GM18498 (cell line): Measurements from ENCODE around the gene WSB1.

Experiments
- ATAC-seq: cut with Tn5 transposase; IDR thresholded peaks from one replicate; pipeline ENCODE4 v1.9.1; 2021; ENCODE audit warnings: mild to moderate bottlenecking, moderate library complexity; ENCODE audit not compliant: unreplicated experiment

WSB1 gene

DNA sequence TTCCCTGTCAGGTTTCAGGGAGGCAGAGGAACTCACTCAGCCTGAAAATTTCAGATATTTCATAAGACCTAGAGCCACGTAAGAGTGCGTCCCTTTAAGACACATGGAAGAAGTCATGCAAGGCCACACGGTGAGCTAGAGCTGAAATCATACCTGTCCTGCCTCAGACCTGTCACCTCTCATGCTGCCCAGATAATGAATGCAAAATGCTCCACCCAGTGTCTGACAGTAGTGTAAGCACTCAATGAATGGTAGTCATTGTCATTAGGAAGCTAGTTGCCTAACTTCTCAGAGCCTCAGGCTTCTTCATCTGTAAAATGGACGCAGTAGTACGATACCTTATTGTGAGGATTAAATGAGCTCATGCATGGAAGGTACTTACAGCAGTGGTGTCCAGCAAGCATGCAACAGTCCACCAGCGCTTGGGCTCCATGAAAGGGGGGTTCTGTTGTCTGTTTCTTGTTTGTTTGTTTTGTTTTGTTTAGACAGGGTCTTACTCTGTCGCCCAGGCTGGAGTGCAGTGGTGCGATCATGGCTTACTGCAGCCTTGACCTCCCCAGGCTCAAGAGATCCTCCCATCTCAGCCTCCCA is 60.7 kb downstream of the WSB1 start:
- ATAC-seq: no peak

DNA sequence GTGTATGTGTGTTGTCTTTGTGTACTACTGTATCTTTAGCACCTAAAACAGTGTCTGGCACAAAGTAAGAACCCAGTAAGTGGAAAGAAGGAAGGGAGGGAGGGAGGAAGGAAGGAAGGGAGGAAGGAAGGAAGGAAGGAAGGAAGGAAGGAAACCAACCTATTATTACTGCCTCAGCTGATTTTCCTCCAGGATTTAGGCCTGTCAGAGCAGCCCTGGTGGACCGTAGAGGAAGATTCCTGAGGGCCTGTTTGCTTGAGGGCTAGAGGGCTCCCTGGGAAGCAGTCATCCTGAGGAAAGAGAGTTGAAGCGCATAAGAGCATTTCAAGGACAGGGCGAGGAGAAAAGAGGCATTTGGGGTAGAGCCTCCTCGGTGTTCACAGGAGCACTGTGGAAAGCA is 61.5 kb downstream of the WSB1 start:
- no peak for ATAC-seq

DNA sequence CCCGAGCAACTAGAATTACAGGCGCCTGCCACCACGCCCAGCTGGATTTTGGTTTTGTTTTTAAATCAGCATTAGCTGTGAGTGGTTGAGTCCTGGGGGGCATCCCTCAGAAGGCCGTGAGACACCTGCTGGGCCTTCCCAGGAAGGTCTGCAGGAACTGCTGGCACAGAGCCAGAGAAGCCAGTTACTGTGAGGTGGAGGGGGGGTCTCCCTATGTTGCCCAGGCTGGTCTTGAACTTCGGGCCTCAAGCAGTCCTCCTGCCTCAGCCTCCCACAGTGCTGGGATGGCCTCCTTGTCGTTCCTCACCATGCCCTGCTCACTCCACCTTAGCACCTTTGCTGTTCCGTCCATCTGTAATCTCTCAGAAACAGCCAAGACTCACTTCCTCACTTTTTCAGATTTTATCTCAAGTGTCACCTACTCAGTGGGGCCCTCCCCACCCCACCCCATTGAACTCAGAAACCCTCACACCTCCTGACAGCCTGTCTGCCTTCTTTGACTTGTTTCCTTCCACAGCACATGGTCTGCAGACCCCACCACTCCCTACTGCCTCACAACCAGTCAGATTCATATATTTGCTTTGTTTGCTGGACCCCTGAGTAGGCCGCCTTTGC is 62.3 kb downstream of the WSB1 start:
- no peak for ATAC-seq

DNA sequence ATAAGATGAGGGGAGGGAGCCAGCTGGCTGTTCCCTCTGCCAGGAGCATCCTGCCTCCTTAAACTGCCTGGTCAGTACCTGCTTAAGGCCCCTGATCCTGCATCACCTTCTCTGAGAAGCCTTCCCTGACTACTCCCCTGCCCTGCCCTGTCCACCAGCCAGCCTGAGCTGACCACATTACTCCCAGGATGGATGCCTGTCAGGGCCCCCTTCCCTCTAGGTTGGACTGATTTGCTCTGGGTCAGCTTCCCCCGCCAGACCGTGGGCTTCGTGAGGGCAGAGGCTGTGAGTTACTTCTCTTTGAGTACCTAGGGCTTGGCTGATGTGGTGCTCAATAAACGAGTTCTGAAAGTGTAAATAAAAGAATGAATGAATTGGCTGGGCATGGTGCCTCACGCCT is 63.3 kb downstream of the WSB1 start:
- ATAC-seq: no peak

DNA sequence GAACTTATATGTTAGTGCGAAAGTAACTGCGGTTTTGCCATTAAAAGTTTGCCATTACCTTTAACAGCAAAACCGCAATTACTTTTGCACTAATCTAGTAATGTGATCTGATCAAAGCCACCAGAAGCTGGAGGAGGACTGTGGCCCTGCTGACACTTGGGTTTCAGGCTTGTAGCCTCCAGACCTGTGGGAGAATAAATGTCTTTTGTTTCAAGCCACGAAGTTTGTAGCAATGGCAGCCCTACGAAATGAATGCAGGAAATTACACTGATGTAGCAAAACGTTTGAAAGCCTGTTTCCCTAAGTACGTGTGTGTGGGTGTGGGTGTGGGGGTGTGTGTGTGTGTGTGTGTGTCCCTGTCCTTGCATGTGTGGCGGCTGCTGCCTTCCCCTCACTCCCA is 66.6 kb downstream of the WSB1 start:
- ATAC-seq: no peak

DNA sequence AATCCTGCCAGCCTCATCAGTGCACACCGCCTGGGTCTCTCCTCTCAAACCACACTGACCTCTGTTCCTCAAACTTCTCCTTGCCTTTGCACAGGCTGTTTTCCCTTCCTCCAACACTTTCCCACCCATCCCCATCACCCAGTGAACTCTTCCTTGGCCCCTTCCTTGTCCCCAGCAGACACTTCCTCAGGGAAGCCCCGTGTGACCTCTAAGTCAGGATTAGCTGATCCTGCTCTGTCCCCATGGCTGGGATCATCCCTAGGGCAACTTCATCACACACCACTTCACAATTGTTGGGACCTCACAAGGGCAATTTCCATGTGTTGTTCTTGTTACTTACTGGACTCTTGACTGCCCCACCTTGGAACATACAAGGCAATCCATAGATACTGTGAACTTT is 67.8 kb downstream of the WSB1 start:
- no peak for ATAC-seq

DNA sequence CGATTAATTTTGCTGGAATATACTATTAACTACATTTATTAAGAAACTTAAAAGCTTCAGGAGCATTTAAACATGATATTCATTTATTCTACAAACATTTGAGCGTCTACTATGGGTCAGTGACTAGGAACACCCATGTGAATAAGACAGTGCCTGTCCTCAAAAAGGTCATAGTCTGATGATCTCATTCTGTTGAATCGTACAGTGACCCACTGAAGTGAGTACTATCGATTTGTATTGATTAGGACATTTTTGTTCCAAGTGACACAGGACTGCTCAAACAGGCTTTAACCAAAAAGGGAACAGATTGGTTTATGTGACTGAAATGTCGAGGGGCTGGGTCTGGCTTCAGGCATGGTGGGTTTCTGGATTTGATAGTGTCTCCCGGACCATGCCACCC is 68.6 kb downstream of the WSB1 start:
- no peak for ATAC-seq

DNA sequence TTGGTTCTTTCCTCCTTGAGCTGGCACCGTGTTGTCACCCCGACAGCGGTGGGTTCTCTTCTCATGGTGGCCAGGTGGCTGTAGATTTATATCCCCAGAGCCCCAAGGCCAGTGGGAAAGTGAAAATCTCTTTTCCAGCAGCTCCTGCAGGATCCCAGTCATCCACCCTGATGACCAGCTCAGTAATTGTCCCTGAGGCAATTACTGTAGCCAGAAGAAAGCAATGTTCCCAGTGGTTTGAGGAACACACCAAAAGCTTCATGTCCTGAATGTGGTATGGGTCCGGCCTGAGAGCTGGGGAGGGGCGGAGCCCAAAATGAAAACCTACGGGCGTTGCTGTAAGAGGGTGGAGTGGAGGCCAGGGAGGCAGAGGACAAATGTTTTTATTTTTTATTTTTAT is 69.0 kb downstream of the WSB1 start:
- no peak for ATAC-seq

DNA sequence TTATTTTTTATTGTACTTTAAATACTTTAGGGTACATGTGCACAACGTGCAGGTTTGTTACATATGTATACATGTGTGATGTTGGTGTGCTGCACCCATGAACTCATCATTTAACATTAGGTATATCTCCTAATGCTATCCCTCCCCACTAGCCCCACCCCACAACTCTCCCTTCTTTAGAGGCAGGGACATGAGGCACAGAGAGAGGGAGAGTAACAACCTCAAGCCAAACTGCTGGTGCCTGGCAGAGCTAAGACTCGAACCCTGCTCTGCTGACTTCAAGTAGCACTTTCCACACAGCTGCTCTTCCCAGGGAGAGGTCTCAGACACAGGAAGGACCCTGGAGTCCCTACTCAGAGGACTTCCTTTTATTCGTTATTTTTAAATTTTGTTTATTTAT is 69.4 kb downstream of the WSB1 start:
- no peak for ATAC-seq
